HFFc6 (cell line): ENCODE measurements around the gene PADI2. TPM values are rescaled to one million over a fixed set of nuclear protein-coding genes. Genes with fewer than 3 reads are reported as not detected.

ENCODE experiments used
- DNase-seq: peaks from one replicate; pipeline ENCODE4 v3.0.0-alpha.2; 2018
- H3K27ac Mint-ChIP-seq: 2 replicates; pipeline ENCODE4 v1.8.0; 2020; ENCODE audit warnings: mild to moderate bottlenecking, mixed read lengths
- H3K27me3 Mint-ChIP-seq: 2 replicates; pipeline ENCODE4 v1.8.0; 2021; ENCODE audit warnings: mild to moderate bottlenecking, moderate library complexity, mixed read lengths; ENCODE audit not compliant: insufficient read depth
- H3K36me3 Mint-ChIP-seq: 2 replicates; pipeline ENCODE4 v1.8.0; 2021; ENCODE audit warnings: low read depth, mixed read lengths
- H3K4me1 Mint-ChIP-seq: 2 replicates; pipeline ENCODE4 v1.8.0; 2020; ENCODE audit warnings: low read depth, mixed read lengths
- H3K4me3 Mint-ChIP-seq: 2 replicates; pipeline ENCODE4 v1.8.0; 2020; ENCODE audit warnings: mild to moderate bottlenecking, moderate library complexity, mixed read lengths
- H3K9me3 Mint-ChIP-seq: 2 replicates; pipeline ENCODE4 v1.8.0; 2020; ENCODE audit warnings: mild to moderate bottlenecking, mixed read lengths
- total RNA-seq, 6 experiments: library from RNA; stranded (reverse); fragmentation: NEBNext Ultra II Directional; extraction: Animal tissue kit (Norgen Biotek cat#: 25700); gene quantifications; 2 replicates in 1 of 6; 3 replicates in 5 of 6; pipeline ENCODE4 v1.2.3, GENCODE V29; 2021
- TF ChIP-seq, protein P1 (sequence below): fragments of 200-600 bp; sonication (generic); IDR thresholded peaks from 2 replicates; pipeline ENCODE4 v1.5.0; 2021; ENCODE audit warnings: antibody characterized with exemption, mild to moderate bottlenecking

PADI2 gene
- total RNA-seq, 6 experiments from 2014 or later = 0.05 to 0.33 (median 0.13) TPM; not detected in 2

DNA sequence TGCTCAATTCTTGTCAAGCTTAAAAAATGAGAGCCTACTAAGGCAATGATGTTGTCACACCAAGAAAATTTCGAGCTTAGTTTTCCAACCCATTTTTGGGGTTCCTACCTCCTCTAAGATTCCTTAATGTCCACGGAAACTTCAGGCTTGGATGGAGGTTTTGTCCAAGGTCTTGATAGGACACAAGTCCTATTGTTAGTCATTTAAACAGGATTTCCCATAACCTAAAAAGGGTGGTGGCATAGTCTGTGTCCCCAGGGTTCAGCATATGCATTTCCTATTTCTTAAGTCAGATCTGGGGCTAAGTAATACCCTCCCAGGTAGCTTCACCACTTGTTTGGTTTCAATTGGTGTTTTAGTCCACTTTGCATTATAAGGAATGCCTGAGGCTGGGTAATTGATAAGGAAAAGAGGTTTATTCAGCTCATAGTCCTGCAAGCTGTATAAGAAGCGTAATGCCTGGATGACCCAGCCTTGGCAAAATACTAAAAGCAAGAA lies 10.9 kb upstream of the PADI2 start:
- Mint-ChIP-seq H3K27ac (no peak overlapping the region), H3K4me3 (no peak overlapping the region), H3K36me3 (no peaks in the 10 kb centered on the region), H3K9me3 (no peaks in the 10 kb centered on the region), H3K4me1 (peaks cover 38% of the 10 kb centered on the region), H3K27me3 (peaks cover under 1% of the 10 kb centered on the region; the same call in 1 of the 2 replicates)
- TF ChIP-seq, protein P1, sequence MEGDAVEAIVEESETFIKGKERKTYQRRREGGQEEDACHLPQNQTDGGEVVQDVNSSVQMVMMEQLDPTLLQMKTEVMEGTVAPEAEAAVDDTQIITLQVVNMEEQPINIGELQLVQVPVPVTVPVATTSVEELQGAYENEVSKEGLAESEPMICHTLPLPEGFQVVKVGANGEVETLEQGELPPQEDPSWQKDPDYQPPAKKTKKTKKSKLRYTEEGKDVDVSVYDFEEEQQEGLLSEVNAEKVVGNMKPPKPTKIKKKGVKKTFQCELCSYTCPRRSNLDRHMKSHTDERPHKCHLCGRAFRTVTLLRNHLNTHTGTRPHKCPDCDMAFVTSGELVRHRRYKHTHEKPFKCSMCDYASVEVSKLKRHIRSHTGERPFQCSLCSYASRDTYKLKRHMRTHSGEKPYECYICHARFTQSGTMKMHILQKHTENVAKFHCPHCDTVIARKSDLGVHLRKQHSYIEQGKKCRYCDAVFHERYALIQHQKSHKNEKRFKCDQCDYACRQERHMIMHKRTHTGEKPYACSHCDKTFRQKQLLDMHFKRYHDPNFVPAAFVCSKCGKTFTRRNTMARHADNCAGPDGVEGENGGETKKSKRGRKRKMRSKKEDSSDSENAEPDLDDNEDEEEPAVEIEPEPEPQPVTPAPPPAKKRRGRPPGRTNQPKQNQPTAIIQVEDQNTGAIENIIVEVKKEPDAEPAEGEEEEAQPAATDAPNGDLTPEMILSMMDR = no peak
- no peak for DNase-seq

DNA sequence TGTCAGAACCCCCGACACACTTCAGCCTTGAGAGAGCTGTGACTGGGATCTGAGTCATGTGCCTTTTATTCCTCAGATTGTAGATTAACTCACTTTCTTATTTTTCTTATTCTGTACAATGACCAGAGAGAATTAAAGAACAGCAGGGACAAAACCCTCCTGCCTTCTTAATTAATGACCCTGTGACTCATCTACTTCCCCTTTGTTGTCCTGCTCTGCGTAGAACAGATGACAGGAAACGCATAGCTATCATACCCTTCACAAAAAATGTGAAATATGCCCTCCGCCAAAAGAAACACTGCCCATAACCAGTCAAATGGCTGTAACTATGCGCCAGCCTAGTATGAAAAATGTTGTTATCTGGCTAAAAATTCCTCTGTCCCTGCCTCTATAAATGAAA lies 9.1 kb upstream of the PADI2 start:
- Mint-ChIP-seq H3K4me3 (peak overlapping the region; percentile 37; the same call in 1 of the 2 replicates), H3K36me3 (no peaks in the 10 kb centered on the region), H3K27me3 (no peaks in the 10 kb centered on the region), H3K9me3 (no peaks in the 10 kb centered on the region), H3K4me1 (peaks cover 38% of the 10 kb centered on the region), H3K27ac (peak overlapping the region; percentile 63)
- DNase-seq = peak; percentile 98
- TF ChIP-seq, protein P1 = no peak

DNA sequence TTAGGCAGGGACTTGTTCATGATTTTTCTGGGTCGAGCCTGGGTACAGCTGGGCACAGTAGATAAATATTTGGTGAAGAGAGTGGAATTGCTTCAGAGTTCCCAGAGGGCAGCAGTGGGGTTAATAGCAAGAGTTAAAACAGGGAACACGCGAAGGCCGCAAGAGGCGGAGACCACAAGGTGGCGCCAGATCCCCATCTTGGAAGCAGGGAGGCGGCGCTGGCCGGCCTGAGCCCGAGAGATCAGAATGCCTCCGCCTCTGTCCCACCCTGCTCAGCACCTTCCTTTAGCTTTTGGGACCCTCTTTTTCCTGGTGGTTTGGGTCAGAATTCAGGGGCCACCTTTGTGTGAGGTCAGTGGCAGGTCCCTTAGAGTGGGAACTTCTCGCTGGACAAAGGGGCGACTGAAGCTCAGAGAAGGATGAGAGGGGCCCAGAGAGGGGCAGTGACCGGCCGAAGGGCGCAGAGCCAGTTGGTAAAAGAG lies 6.5 kb upstream of the PADI2 start:
- no peaks in the 10 kb centered on the region for H3K36me3 Mint-ChIP-seq
- peak overlapping the region; percentile 65 for H3K27ac Mint-ChIP-seq
- 0 out of 2 replicates have a peak overlapping the region, but pooled peaks have one; percentile 15 for H3K4me3 Mint-ChIP-seq
- H3K9me3 Mint-ChIP-seq = no peaks in the 10 kb centered on the region
- no peaks in the 10 kb centered on the region for H3K27me3 Mint-ChIP-seq
- TF ChIP-seq, protein P1 = peak; percentile 99
- DNase-seq = peak; percentile 68
- H3K4me1 Mint-ChIP-seq = peaks cover 55% of the 10 kb centered on the region

DNA sequence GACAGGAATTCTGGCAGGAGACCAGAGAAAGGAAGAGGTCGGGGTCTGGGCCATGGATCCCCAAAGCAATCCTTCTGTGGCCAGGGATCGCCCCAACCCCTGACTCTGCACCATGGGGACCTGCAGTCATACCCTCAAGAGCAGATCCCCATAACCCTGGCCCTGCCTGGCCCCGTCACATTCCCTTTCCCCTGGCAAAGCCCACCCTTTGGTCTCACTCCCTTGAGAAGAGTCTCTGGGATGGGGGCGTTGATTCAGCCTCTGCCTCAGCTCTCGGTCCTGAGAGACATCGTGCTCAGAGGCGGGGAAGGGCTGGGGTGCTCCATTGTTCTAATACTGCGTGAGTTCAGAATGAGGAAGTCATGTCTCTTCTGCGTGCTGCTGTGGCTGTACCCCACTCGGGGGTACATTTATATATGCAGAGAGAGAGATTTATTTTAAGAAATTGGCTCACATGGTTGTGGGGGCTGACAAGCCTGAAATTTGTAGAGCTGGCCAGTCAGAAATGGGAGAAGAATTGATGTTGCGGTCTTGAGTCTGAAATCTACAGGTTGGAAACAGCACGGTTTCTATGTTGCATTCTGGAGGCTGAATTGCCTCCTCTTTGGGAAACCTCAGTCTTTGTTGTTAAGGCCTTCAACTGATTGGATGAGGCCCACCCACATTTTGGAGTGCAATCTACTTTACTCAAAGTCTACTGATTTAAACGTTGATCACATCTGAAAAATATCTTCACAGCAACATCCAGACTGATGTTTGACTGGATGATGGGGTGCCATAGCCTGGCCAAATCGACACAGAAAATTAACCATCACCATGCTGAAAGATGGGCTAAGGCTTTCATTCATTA lies 4.2 kb upstream of the PADI2 start:
- H3K4me1 Mint-ChIP-seq = peaks cover 42% of the 10 kb centered on the region
- peaks cover 5% of the 10 kb centered on the region for H3K27me3 Mint-ChIP-seq
- H3K4me3 Mint-ChIP-seq = no peak overlapping the region
- H3K9me3 Mint-ChIP-seq = no peaks in the 10 kb centered on the region
- no peak for DNase-seq
- TF ChIP-seq, protein P1 = no peak
- H3K27ac Mint-ChIP-seq = no peak overlapping the region
- no peaks in the 10 kb centered on the region for H3K36me3 Mint-ChIP-seq

DNA sequence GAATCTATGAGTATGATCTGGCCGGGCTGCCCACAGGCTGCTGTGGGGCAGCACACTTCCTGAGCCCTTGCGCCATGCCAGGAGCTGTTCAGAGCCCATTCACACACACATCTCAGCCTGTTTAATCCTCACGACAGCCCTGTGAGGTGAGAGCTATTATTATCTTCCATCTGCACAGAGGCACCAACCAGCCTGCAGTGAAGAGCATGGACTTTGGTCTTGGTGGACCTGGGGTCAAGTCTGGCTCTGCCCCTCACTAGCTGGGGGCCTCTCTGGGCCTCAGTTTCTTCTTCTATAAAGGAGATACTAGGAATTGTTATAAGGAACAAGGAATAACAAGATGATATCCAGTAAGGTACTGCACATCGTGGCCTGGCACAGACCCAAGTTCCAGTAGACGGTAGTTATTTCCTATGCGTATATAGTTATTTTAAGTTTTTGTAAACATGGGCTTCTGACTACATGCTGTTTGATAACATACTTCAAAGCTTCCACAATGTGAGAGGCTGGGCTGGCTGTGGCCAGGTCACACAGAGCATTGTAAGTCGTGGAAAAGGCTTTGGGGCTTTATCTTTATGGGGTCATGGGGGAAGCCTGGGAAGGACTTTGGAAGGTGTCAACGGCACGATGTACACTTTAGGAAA lies 3.4 kb upstream of the PADI2 start:
- Mint-ChIP-seq H3K9me3 (no peaks in the 10 kb centered on the region), H3K4me3 (no peak overlapping the region), H3K4me1 (peaks cover 35% of the 10 kb centered on the region), H3K27ac (no peak overlapping the region), H3K27me3 (peaks cover 13% of the 10 kb centered on the region), H3K36me3 (no peaks in the 10 kb centered on the region)
- TF ChIP-seq, protein P1 = no peak
- DNase-seq = no peak
